ENCODE measurements around the gene NRN1L. TPM values are rescaled to one million over a fixed set of nuclear protein-coding genes. Genes with fewer than 3 reads are reported as not detected.

The NRN1L gene
- total RNA-seq, 1 experiment from 2014 or later, result 1.4 TPM

GRCh38 chr16:67909056-67909742 lies 24.5 kb downstream of the NRN1L start:
- H3K4me1 ChIP-seq (ENCODE audit: control insufficient read depth in 1 of 2, insufficient read depth in 2 of 2, low read length in 2 of 2), result no peaks in the 10 kb centered on the region
- no peaks in the 10 kb centered on the region for H3K9me2 ChIP-seq (ENCODE audit: insufficient read depth)
- H4K20me1 ChIP-seq (ENCODE audit: insufficient read depth), result no peaks in the 10 kb centered on the region
- ATAC-seq (peak; percentile 55; the same call in 1 of the 2 replicates), DNase-seq (ENCODE audit: low read depth, low spot score) (no peak)
- no peak for TF ChIP-seq TCF7L2 (IDR thresholded peaks at IDR 0.05; ENCODE audit: borderline replicate concordance, extremely low read depth, insufficient read depth, insufficient read length)
- 0 out of 6 replicates have a peak, but pooled peaks of 1 of the 3 experiments have one; percentile 3 for TF ChIP-seq CTCF (IDR thresholded peaks at IDR 0.05 in 2 of 3, conservative IDR thresholded peaks at IDR 0.05 in 1 of 3; ENCODE audit: borderline replicate concordance in 1 of 3, insufficient read depth in 1 of 3, low read depth in 2 of 3, low read length in 2 of 3)
- POLR2A ChIA-PET, result no interaction called here
- H2AFZ ChIP-seq (ENCODE audit: low read depth, low read length, poor library complexity, severe bottlenecking), result no peak overlapping the region
- H3K4me3 ChIP-seq (replicated peaks in 1 of 2; ENCODE audit: low read depth in 1 of 2, low read length in 2 of 2), result no peak overlapping the region
- CTCF ChIA-PET, result interaction anchor here (1.0 kb wide), 1 partner anchor 25 kb away, joined by 3 read pairs; no protein-coding TSS in a partner anchor
- H3K79me2 ChIP-seq (ENCODE audit: insufficient read depth, low read length), result no peaks in the 10 kb centered on the region
- H3K9ac ChIP-seq (ENCODE audit: low read length), result no peak overlapping the region
- no peaks in the 10 kb centered on the region for H3K27me3 ChIP-seq (ENCODE audit: insufficient read depth, low read length)
- H3K36me3 ChIP-seq (ENCODE audit: control insufficient read depth in 1 of 2, insufficient read depth in 2 of 2, low read length in 2 of 2), result no peaks in the 10 kb centered on the region; a peak in 1 of 4 replicates
- BruUV-seq (replicated peaks), result TSS peak; percentile 31
- H3K9me3 ChIP-seq (ENCODE audit: control insufficient read depth in 1 of 2, insufficient read depth in 1 of 2, low read depth in 1 of 2, low read length in 2 of 2), result no peaks in the 10 kb centered on the region
- H3K4me2 ChIP-seq (ENCODE audit: low read length), result no peak overlapping the region
- no peak overlapping the region for H3K27ac ChIP-seq (ENCODE audit: low read depth, low read length)
- intact Hi-C loops (cut with micrococcal nuclease), result no loop called here
- RAD21 ChIA-PET (ENCODE audit: low non-redundant PET in 1 of 2, low total read pairs in 2 of 2, uncharacterized antibody in 2 of 2, unreplicated experiment in 2 of 2), result no interaction called here

- no peaks in the 10 kb centered on the region for H3K9me3 ChIP-seq (ENCODE audit: control insufficient read depth in 1 of 2, insufficient read depth in 1 of 2, low read depth in 1 of 2, low read length in 2 of 2)
- ATAC-seq (no peak), DNase-seq (ENCODE audit: low read depth, low spot score) (no peak)
- no peaks in the 10 kb centered on the region for H3K9me2 ChIP-seq (ENCODE audit: insufficient read depth)
- intact Hi-C loops (cut with micrococcal nuclease), result no loop called here
- ChIA-PET POLR2A (no interaction called here), CTCF (no interaction called here), RAD21 (ENCODE audit: low non-redundant PET in 1 of 2, low total read pairs in 2 of 2, uncharacterized antibody in 2 of 2, unreplicated experiment in 2 of 2) (no interaction called here)
- no peaks in the 10 kb centered on the region for H3K79me2 ChIP-seq (ENCODE audit: insufficient read depth, low read length)
- H4K20me1 ChIP-seq (ENCODE audit: insufficient read depth), result no peaks in the 10 kb centered on the region
- no peaks in the 10 kb centered on the region; a peak in 1 of 4 replicates for H3K36me3 ChIP-seq (ENCODE audit: control insufficient read depth in 1 of 2, insufficient read depth in 2 of 2, low read length in 2 of 2)
- H3K27ac ChIP-seq (ENCODE audit: low read depth, low read length), result no peak overlapping the region
- no peak overlapping the region for H3K4me2 ChIP-seq (ENCODE audit: low read length)
- no peak overlapping the region for H2AFZ ChIP-seq (ENCODE audit: low read depth, low read length, poor library complexity, severe bottlenecking)
- H3K4me1 ChIP-seq (ENCODE audit: control insufficient read depth in 1 of 2, insufficient read depth in 2 of 2, low read length in 2 of 2), result no peaks in the 10 kb centered on the region
- H3K9ac ChIP-seq (ENCODE audit: low read length), result no peak overlapping the region
- H3K27me3 ChIP-seq (ENCODE audit: insufficient read depth, low read length), result no peaks in the 10 kb centered on the region
- H3K4me3 ChIP-seq (replicated peaks in 1 of 2; ENCODE audit: low read depth in 1 of 2, low read length in 2 of 2), result no peak overlapping the region
- no TSS peak for BruUV-seq (replicated peaks)
- TF ChIP-seq CTCF (IDR thresholded peaks at IDR 0.05 in 2 of 3, conservative IDR thresholded peaks at IDR 0.05 in 1 of 3; ENCODE audit: borderline replicate concordance in 1 of 3, insufficient read depth in 1 of 3, low read depth in 2 of 3, low read length in 2 of 3) (no peak), ATF3 (IDR thresholded peaks at IDR 0.05) (no peak), ZFX (IDR thresholded peaks at IDR 0.05) (no peak), POLR2AphosphoS5 (IDR thresholded peaks at IDR 0.05; ENCODE audit: low read depth, low read length) (no peak), SRF (IDR thresholded peaks at IDR 0.05; ENCODE audit: low read depth) (no peak), FOSL1 (IDR thresholded peaks at IDR 0.05; ENCODE audit: low read depth) (no peak), YY1 (IDR thresholded peaks at IDR 0.05; ENCODE audit: extremely low read depth, insufficient replicate concordance, low read depth, low read length) (no peak), RAD21 (IDR thresholded peaks at IDR 0.05; ENCODE audit: low read depth) (no peak), ZNF274 (IDR thresholded peaks at IDR 0.05; ENCODE audit: low read depth, low read length) (no peak)
These were observed 25.5 kb downstream of the NRN1L start for GRCh38 chr16:67910158-67910557.

Data from HCT116 (cell line).